ENCODE results near the gene ZNF689. TPM values are rescaled to one million over a fixed set of nuclear protein-coding genes. Genes with fewer than 3 reads are reported as not detected.

The ZNF689 gene
- total RNA-seq, 1 donor from 2014 or later = 12.1 TPM

DNA sequence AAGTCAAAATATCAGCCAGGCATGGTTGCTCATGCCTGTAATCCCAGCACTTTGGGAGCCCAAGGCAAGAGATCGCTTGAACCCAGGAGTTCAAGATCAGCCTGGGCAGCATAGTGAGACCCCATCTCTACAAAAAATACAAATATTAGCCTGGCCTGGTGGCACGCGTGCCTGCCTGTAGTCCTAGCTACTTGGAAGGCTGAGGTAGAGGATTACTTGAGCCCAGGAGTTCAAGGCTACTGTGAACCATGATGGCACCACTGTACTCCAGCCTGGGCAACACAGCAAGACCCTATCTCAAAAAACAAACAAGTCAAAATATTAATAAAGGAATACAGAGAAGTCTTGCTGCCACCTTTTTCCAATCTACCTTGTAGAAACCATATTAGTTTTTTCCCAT lies 4.2 kb downstream of the ZNF689 start:
- DNase-seq (ENCODE audit: low spot score in 2 of 2, unreplicated experiment in 2 of 2) = no peak
- no peaks in the 10 kb centered on the region for H3K27me3 Mint-ChIP-seq (ENCODE audit: low read depth)
- peaks cover 26% of the 10 kb centered on the region for H3K36me3 Mint-ChIP-seq
- peaks cover 7% of the 10 kb centered on the region for H3K4me1 Mint-ChIP-seq
- TF ChIP-seq, protein P1, sequence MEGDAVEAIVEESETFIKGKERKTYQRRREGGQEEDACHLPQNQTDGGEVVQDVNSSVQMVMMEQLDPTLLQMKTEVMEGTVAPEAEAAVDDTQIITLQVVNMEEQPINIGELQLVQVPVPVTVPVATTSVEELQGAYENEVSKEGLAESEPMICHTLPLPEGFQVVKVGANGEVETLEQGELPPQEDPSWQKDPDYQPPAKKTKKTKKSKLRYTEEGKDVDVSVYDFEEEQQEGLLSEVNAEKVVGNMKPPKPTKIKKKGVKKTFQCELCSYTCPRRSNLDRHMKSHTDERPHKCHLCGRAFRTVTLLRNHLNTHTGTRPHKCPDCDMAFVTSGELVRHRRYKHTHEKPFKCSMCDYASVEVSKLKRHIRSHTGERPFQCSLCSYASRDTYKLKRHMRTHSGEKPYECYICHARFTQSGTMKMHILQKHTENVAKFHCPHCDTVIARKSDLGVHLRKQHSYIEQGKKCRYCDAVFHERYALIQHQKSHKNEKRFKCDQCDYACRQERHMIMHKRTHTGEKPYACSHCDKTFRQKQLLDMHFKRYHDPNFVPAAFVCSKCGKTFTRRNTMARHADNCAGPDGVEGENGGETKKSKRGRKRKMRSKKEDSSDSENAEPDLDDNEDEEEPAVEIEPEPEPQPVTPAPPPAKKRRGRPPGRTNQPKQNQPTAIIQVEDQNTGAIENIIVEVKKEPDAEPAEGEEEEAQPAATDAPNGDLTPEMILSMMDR (IDR thresholded peaks at IDR 0.05; ENCODE audit: unreplicated experiment) = no peak
- peaks cover 1% of the 10 kb centered on the region for H3K9me3 Mint-ChIP-seq
- H3K4me3 Mint-ChIP-seq = no peak overlapping the region
- no peak overlapping the region for H3K27ac Mint-ChIP-seq

DNA sequence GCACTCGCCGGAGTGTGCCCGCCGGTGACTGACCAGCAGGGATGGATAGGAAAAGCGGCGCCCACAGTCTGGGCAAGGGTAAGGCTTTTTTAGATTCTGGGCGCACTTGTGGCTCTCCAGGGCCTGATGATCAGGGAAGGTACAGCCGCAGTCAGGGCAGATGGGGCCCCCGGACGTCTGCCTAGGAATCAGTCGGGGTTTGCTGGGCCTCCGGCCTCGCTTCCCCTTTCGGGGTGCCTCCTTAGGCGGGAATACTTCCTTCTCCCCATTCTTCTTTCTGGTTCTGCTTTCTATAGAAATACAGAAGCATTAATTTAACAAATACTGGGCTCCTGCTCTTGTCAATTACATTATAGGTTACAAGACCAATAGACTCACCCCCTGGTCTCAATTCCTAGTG lies 5.0 kb downstream of the ZNF689 start:
- DNase-seq (ENCODE audit: low spot score in 2 of 2, unreplicated experiment in 2 of 2) = no peak
- Mint-ChIP-seq H3K27me3 (ENCODE audit: low read depth) (no peaks in the 10 kb centered on the region), H3K36me3 (peaks cover 29% of the 10 kb centered on the region), H3K27ac (no peak overlapping the region), H3K4me1 (peaks cover 4% of the 10 kb centered on the region), H3K9me3 (peaks cover 5% of the 10 kb centered on the region), H3K4me3 (no peak overlapping the region)
- TF ChIP-seq, protein P1 (IDR thresholded peaks at IDR 0.05; ENCODE audit: unreplicated experiment) = no peak

DNA sequence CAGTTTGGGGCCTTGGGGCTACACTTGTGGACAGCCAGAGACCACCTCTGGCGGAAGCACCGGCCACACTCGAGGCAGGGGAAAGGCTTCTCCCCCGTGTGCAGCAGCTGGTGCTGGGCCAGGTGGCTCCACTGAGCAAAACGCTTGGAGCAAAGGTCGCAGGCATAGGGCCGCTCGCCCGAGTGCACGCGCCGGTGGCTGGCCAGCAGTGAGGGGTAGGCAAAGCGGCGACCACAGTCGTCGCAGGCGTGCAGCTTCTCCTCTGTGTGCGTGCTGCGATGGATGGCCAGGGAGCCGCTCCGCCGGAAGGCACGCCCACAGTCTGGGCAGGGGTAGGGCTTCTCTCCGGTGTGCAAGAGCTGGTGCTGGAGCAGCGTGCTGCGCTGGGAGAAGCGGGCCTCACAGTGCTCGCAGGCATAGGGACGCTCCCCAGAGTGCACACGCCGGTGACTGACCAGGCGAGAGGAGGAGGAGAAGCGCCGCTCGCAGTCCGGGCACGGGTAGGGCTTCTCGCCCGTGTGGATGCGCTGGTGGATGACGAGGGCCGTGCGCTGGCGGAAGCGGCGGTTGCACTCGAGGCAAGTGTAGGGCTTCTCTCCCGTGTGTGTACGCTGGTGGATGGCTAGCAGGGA lies 5.8 kb downstream of the ZNF689 start:
- Mint-ChIP-seq H3K4me3 (no peak overlapping the region), H3K36me3 (peaks cover 29% of the 10 kb centered on the region), H3K27ac (no peak overlapping the region), H3K9me3 (peaks cover 5% of the 10 kb centered on the region), H3K27me3 (ENCODE audit: low read depth) (no peaks in the 10 kb centered on the region), H3K4me1 (peaks cover 4% of the 10 kb centered on the region)
- TF ChIP-seq, protein P1 (IDR thresholded peaks at IDR 0.05; ENCODE audit: unreplicated experiment) = no peak
- no peak for DNase-seq (ENCODE audit: low spot score in 2 of 2, unreplicated experiment in 2 of 2)

DNA sequence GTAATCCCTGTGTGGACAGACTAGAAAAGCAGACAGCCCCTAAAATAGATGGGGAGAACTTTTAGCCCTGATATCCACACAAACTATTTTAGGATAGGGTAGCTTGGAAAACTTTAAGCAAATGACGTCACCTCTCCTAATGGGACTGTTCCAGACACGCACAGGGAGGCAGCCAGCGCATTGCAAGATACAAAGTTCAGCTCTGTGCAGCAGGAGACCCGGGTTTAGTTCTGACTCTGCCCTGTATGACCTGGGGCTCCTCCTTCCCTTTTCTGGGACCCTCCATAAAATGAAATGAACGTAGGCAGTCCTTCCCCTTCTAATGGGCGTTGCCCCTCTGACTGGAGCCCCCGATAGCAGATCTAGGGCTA lies 6.3 kb downstream of the ZNF689 start:
- TF ChIP-seq, protein P1 (IDR thresholded peaks at IDR 0.05; ENCODE audit: unreplicated experiment) = no peak
- Mint-ChIP-seq H3K4me1 (peaks cover 3% of the 10 kb centered on the region), H3K27ac (no peak overlapping the region), H3K9me3 (peaks cover 5% of the 10 kb centered on the region), H3K4me3 (no peak overlapping the region), H3K36me3 (peaks cover 29% of the 10 kb centered on the region), H3K27me3 (ENCODE audit: low read depth) (no peaks in the 10 kb centered on the region)
- DNase-seq (ENCODE audit: low spot score in 2 of 2, unreplicated experiment in 2 of 2) = no peak

DNA sequence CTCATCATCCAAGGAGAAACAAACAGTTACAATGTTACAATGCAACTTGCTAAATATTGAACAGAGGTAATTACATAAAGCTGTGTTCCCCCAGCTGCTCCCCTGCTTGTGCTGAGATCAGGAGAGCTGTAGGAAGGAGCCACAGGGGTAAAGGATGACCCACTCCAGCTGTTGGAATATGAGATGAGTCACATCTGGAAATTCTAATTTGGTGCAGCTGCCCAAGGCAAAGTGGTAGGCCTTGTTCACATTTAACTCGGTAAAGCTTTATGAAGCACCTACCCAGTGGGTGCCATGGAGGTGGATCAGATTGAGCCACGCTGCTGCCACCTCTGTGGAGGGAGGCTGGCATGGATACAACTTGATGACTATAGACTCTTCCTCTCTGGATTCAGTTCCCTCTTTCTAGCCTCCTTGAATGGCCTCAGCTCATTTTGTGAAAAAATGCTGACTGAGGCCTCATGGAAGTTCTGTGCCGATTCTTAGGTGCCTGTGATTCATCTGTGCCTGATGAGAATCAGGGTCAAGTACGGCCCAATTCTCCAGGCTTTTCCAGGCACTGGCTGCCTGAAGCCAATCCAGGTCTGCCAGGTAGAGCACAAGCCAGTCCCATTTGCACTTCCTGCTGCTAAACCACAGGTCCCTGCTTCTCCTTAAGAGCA lies 7.4 kb downstream of the ZNF689 start:
- no peak for DNase-seq (ENCODE audit: low spot score in 2 of 2, unreplicated experiment in 2 of 2)
- TF ChIP-seq, protein P1 (IDR thresholded peaks at IDR 0.05; ENCODE audit: unreplicated experiment) = no peak
- Mint-ChIP-seq H3K4me1 (no peaks in the 10 kb centered on the region), H3K36me3 (peaks cover 29% of the 10 kb centered on the region), H3K27me3 (ENCODE audit: low read depth) (no peaks in the 10 kb centered on the region), H3K9me3 (peaks cover 5% of the 10 kb centered on the region), H3K27ac (no peak overlapping the region), H3K4me3 (no peak overlapping the region)
